ENCODE measurements around the gene SORBS2. TPM values are rescaled to one million over a fixed set of nuclear protein-coding genes. Genes with fewer than 3 reads are reported as not detected.

Gene SORBS2
- total and polyA plus RNA-seq, 2 of the 4 experiments (the other 2 are of a cell fraction) = 0.18 TPM; not detected in 1

DNA sequence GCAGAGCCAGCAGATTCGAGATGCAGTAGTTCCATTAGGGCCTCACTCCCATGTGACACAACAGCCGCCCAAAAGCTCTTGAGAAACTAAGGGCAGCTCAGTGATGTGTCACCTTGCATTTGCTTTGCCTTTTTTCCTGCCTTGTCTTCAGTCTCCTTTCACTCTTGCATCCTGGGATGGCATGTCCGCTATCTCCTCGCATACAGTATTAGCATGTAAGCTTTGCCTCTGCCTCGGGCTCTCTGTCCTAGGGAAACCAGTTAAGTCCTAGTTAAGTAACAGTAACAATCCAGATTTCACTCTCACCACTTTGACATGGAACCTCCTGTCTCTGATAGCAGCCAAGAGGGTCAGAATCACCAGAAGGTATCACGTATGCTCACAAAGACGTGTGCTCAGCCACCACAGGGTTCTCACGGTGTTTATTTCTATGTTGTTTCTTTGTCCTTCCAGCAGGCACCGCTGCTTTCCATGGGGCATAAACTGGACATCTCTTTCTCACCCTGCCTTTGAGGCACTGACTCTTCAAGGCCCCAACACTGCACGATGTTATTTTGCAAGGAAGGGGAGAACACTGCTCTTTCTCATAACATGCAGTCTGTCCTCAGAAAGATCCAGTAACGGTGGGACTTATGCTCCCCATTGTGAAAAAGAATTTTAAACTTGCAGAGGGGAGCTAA, 26.7 kb upstream of the SORBS2 start:
- Histone ChIP-seq H4K20me1 (ENCODE audit: insufficient read depth, low read length) (no peaks in the 10 kb centered on the region), H3K9me1 (ENCODE audit: insufficient read depth, low read length) (peaks cover 16% of the 10 kb centered on the region), H3K9ac (ENCODE audit: low read depth, low read length) (no peak overlapping the region; the same call in 1 of the 2 replicates), H2BK15ac (ENCODE audit: low read depth, low read length) (peak overlapping the region; percentile 63), H2BK5ac (ENCODE audit: low read depth, low read length, poor library complexity, severe bottlenecking) (peak overlapping the region; percentile 74), H2AK5ac (ENCODE audit: low read depth, low read length) (peak overlapping the region; percentile 55), H3K4ac (ENCODE audit: low read depth, low read length) (peak overlapping the region; percentile 93), H3K4me1 (ENCODE audit: control insufficient read depth, insufficient read depth, low read length) (peaks cover 24% of the 10 kb centered on the region), H4K5ac (ENCODE audit: low read depth, low read length) (peak overlapping the region; percentile 69), H3K14ac (replicated peaks; ENCODE audit: low read depth, low read length) (peak overlapping the region; percentile 64), H3K4me3 (ENCODE audit: insufficient read depth, low read depth, low read length) (no peak overlapping the region), H2AK9ac (replicated peaks; ENCODE audit: low read depth, low read length, poor library complexity) (peak overlapping the region; percentile 31), H2BK20ac (ENCODE audit: low read depth, low read length) (peak overlapping the region; percentile 94), H2BK120ac (ENCODE audit: low read depth, low read length) (peak overlapping the region; percentile 92), H3K23ac (ENCODE audit: low read depth, low read length) (peak overlapping the region; percentile 85), H2AFZ (replicated peaks; ENCODE audit: low read length, poor library complexity) (peak overlapping the region; percentile 81), H3K27ac (ENCODE audit: insufficient read depth, low read length) (peak overlapping the region; percentile 75), H3K56ac (ENCODE audit: extremely low read depth, insufficient read depth, low read length) (peak overlapping the region; percentile 42), H3K9me3 (ENCODE audit: control insufficient read depth, insufficient read depth, low read length) (no peaks in the 10 kb centered on the region), H3K36me3 (ENCODE audit: control insufficient read depth, insufficient read depth, low read length) (no peaks in the 10 kb centered on the region), H4K8ac (ENCODE audit: low read depth in 2 of 2, low read length in 2 of 2) (peak overlapping the region; percentile 69 to 89), H3K4me2 (ENCODE audit: low read depth, low read length) (peak overlapping the region; percentile 31), H3K18ac (ENCODE audit: low read depth, low read length) (peak overlapping the region; percentile 78), H3K79me1 (ENCODE audit: low read depth in 1 of 2, low read length in 2 of 2) (no peaks in the 10 kb centered on the region), H4K91ac (ENCODE audit: insufficient read depth, low read depth, low read length) (peak overlapping the region; percentile 86), H3K27me3 (ENCODE audit: control insufficient read depth, insufficient read depth, low read length) (no peaks in the 10 kb centered on the region)
- dilution Hi-C loops (cut with HindIII; ENCODE audit: low sequenced_read_pairs, unreplicated experiment) (no loop called here), in situ Hi-C loops (cut with MboI; ENCODE audit: low sequenced_read_pairs) (no loop called here), intact Hi-C loops (cut with micrococcal nuclease) (loop anchor here (2.0 kb wide), 2 partner anchors 46 to 76 kb away; no protein-coding TSS in a partner anchor)
- CTCF ChIA-PET = interaction anchor here (1.1 to 1.4 kb wide), 2 partner anchors 8 to 183 kb away, joined by 4 to 5 read pairs; no protein-coding TSS in a partner anchor
- POLR2A ChIA-PET (ENCODE audit: unreplicated experiment) = interaction anchor here (0.7 kb wide), 1 partner anchor 20 kb away, joined by 3 read pairs; no protein-coding TSS in a partner anchor
- 0 out of 2 replicates have a peak, but pooled peaks have one; percentile 12 for TF ChIP-seq CEBPB (IDR thresholded peaks at IDR 0.05; ENCODE audit: low read depth, low read length)
- no peak for TF ChIP-seq MAZ (IDR thresholded peaks at IDR 0.05; ENCODE audit: borderline replicate concordance, low read depth, low read length)
- ATAC-seq (ENCODE audit: low read depth) = peak; percentile 21
- WGBS, 2 experiments (ENCODE audit: extremely low coverage in 2 of 2, insufficient read length in 1 of 2) = 83% methylated on average over 4 of the region's 11 CpGs; no CpG with 5 or more reads in 1 of the 2 experiments
- BruUV-seq (replicated peaks) = no TSS peak
- DNase-seq = peak; percentile 5

Measured in IMR-90 (cell line).